K562 (cell line): ENCODE measurements around the gene IKBKE. TPM values are rescaled to one million over a fixed set of nuclear protein-coding genes. Genes with fewer than 3 reads are reported as not detected.

Experiments used
- ATAC-seq: fragments of 200-7000 bp; cut with Tn5 transposase; 3 replicates; pipeline ENCODE4 v1.9.1; 2020; ENCODE audit warnings: moderate library complexity
- BruUV-seq: library from RNA; stranded (reverse); fragments of 400-500 nt; replicated peaks from 2 replicates; lab custom pipeline; 2021; lab: Mats Ljungman, UMichigan
- CTCF ChIA-PET: fragments of 300-600 bp; formaldehyde crosslinking; extraction: SDS; loops from one replicate; lab custom pipeline; 2021; ENCODE audit warnings: low intra/inter-chr PET ratio; lab: Yijun Ruan, JAX
- POLR2A ChIA-PET: fragments of 300-600, 350-650 bp; sonication (Branson Sonifier 250); formaldehyde crosslinking; extraction: SDS; loops from one replicate; lab custom pipeline; 2021; ENCODE audit warnings: antibody characterized with exemption, inconsistent platforms; lab: Yijun Ruan, JAX
- DNase-seq, 4 experiments: peaks; one replicate each; pipeline versions ENCODE4 v3.0.0 to v3.0.0-alpha.2; 2011 to 2018; ENCODE audit warnings: low spot score in 3 of 4, mixed read lengths in 3 of 4; ENCODE audit errors: extremely low read depth in 1 of 4
- FAIRE-seq: peaks from 2 replicates; lab custom pipeline; 2011; peaks lifted over from hg19 to GRCh38; lab: Jason Lieb, UNC
- H2AFZ ChIP-seq: 2 replicates; pipeline ENCODE4 v1.6.0; 2011; ENCODE audit warnings: low read depth, low read length, control low read depth, inconsistent platforms
- H3K27ac ChIP-seq: fragments of 200-600 bp; 3 replicates; pipeline ENCODE4 v1.8.0; 2011; ENCODE audit warnings: low read depth, mild to moderate bottlenecking, control low read depth, inconsistent platforms, low read length, moderate library complexity, mixed read lengths; ENCODE audit errors: extremely low read depth
- H3K27me3 ChIP-seq, 2 experiments: fragments of 300-600 bp in 1 of 2; 2 replicates in 1 of 2; 3 replicates in 1 of 2; pipeline versions ENCODE4 v1.6.0 to v1.8.0; 2011; ENCODE audit warnings: inconsistent platforms in 2 of 2, low read length in 2 of 2, mild to moderate bottlenecking in 1 of 2, mixed read lengths in 1 of 2, moderate library complexity in 1 of 2; ENCODE audit not compliant: control insufficient read depth in 2 of 2, insufficient read depth in 2 of 2
- H3K36me3 ChIP-seq: fragments of 300-600 bp; 3 replicates; pipeline ENCODE4 v1.8.0; 2011; ENCODE audit warnings: mild to moderate bottlenecking, low read length, inconsistent platforms; ENCODE audit not compliant: control insufficient read depth, insufficient read depth
- H3K4me1 ChIP-seq, 2 experiments: fragments of 200-600 bp in 1 of 2; replicated peaks in 1 of 2; 2 replicates in 1 of 2; 3 replicates in 1 of 2; pipeline versions ENCODE4 v1.5.1 to v1.8.0; 2011; ENCODE audit warnings: inconsistent platforms in 2 of 2, low read length in 2 of 2, mild to moderate bottlenecking in 1 of 2, mixed read lengths in 1 of 2, moderate library complexity in 1 of 2; ENCODE audit not compliant: control insufficient read depth in 2 of 2, insufficient read depth in 2 of 2
- H3K4me2 ChIP-seq: 2 replicates; pipeline ENCODE4 v1.6.1; 2011; ENCODE audit warnings: low read length, control low read depth, inconsistent platforms, mixed read lengths; ENCODE audit not compliant: insufficient read depth
- H3K4me3 ChIP-seq: fragments of 200-600 bp; sonication (generic), shearing (Covaris generic); 2 replicates; pipeline ENCODE4 v1.5.1; 2016; ENCODE audit warnings: control low read depth, inconsistent platforms
- H3K79me2 ChIP-seq: fragments of 200-600 bp; 3 replicates; pipeline ENCODE4 v1.8.0; 2011; ENCODE audit warnings: low read length, inconsistent platforms; ENCODE audit not compliant: control insufficient read depth, insufficient read depth
- H3K9ac ChIP-seq, 2 experiments: 2 replicates each; pipeline versions ENCODE4 v1.6.0 to v1.6.1; 2011; ENCODE audit warnings: low read depth in 2 of 2, low read length in 2 of 2, control low read depth in 1 of 2, inconsistent platforms in 1 of 2, mild to moderate bottlenecking in 1 of 2, mixed read lengths in 1 of 2; ENCODE audit not compliant: insufficient read depth in 1 of 2
- H3K9me1 ChIP-seq: one replicate; pipeline ENCODE4 v1.6.0; 2011; ENCODE audit warnings: inconsistent platforms, mild to moderate bottlenecking, low read length, moderate library complexity; ENCODE audit not compliant: control insufficient read depth, insufficient read depth
- H3K9me3 ChIP-seq: replicated peaks from 2 replicates; pipeline ENCODE4 v1.5.1; 2011; ENCODE audit warnings: low read depth, low read length, inconsistent platforms; ENCODE audit not compliant: control insufficient read depth, insufficient read depth
- H4K20me1 ChIP-seq: replicated peaks from 2 replicates; pipeline ENCODE4 v1.6.1; 2011; ENCODE audit warnings: low read length, inconsistent platforms, mixed read lengths; ENCODE audit not compliant: control insufficient read depth, insufficient read depth
- EWSR1 ChIP-seq: fragments of 450-650 bp; IDR thresholded peaks from 2 replicates; pipeline ENCODE4 v1.6.1; 2018; ENCODE audit warnings: borderline replicate concordance, mild to moderate bottlenecking, low read depth, moderate library complexity; ENCODE audit not compliant: partially characterized antibody
- SIN3A ChIP-seq, 2 experiments: fragments of 150-350 bp in 1 of 2; IDR thresholded peaks; 2 replicates each; pipeline ENCODE4 v1.6.1; 2011 to 2016; ENCODE audit warnings: borderline replicate concordance in 2 of 2, low read depth in 2 of 2, low read length in 2 of 2, mild to moderate bottlenecking in 2 of 2, moderate library complexity in 2 of 2; ENCODE audit not compliant: control insufficient read depth in 1 of 2
- SMAD1 ChIP-seq: fragments of 150-350 bp; IDR thresholded peaks from 2 replicates; pipeline ENCODE4 v1.6.1; 2014; ENCODE audit warnings: low read length, low read depth; ENCODE audit not compliant: partially characterized antibody
- ZC3H4 ChIP-seq: sonication (generic); formaldehyde crosslinking; IDR thresholded peaks from 2 replicates; pipeline ENCODE4 v1.9.0; 2021; ENCODE audit warnings: missing genetic modification reagents, borderline replicate concordance
- ZNF12 ChIP-seq: sonication (generic); formaldehyde crosslinking; IDR thresholded peaks from 2 replicates; pipeline ENCODE4 v1.4.0; 2020; ENCODE audit warnings: mild to moderate bottlenecking, missing genetic modification reagents
- ZNF239 ChIP-seq: fragments of 250-450 bp; sonication (Bioruptor Pico); IDR thresholded peaks from 2 replicates; pipeline ENCODE4 v1.4.0; 2020; ENCODE audit warnings: mild to moderate bottlenecking
- WGBS: fragments of 100-300 bp; shearing (Covaris generic); methylation state at CpG from one replicate; pipeline ENCODE4 v1.1.6; 2016; ENCODE audit warnings: low coverage, mixed read lengths; ENCODE audit not compliant: insufficient coverage; ENCODE audit errors: missing lambda C conversion rate; 5-methylcytosine and 5-hydroxymethylcytosine counted together
- in situ Hi-C: fragments of 300-500 bp; cut with MboI; formaldehyde crosslinking; loops from 4 replicates; pipeline ENCODE4 v1.15.0; 2018; ENCODE audit warnings: inconsistent platforms, mixed read lengths
- intact Hi-C: fragments of 100-400 bp; cut with micrococcal nuclease; formaldehyde crosslinking; loops from 2 replicates; pipeline ENCODE4 v1.14.2; 2022
- polyA plus RNA-seq, 8 experiments: library from polyadenylated mRNA; depleted of rRNA in 4 of 8; stranded (reverse) in 5 of 8; unstranded in 3 of 8; fragments of >200 nt; fragmentation: Nextera tagmentation in 2 of 8; fragmentation: Illumina TruSeq in 1 of 8; extraction: Ambion mirVana in 2 of 8; extraction: Trizol in 1 of 8; gene quantifications; 2 replicates each; pipeline versions ENCODE4 v1.2.1 to v1.2.3, GENCODE V29; 2011 to 2014; ENCODE audit warnings: inconsistent platforms in 1 of 8, missing spikeins in 1 of 8
- total RNA-seq, 7 experiments: library from RNA; depleted of rRNA in 6 of 7; stranded (reverse); fragments of >200 nt in 6 of 7; fragmentation: Illumina TruSeq in 2 of 7; extraction: Trizol in 2 of 7; gene quantifications; 2 replicates each; pipeline versions ENCODE4 v1.2.1 to v1.2.3, GENCODE V29; 2011 to 2021; ENCODE audit warnings: low replicate concordance in 1 of 7

IKBKE gene
- total and polyA plus RNA-seq, 9 of the 15 experiments (the other 6 are each of a cell fraction or from before 2014, with no cell fraction given), result 2.3 to 9.0 (median 4.8) TPM

DNA sequence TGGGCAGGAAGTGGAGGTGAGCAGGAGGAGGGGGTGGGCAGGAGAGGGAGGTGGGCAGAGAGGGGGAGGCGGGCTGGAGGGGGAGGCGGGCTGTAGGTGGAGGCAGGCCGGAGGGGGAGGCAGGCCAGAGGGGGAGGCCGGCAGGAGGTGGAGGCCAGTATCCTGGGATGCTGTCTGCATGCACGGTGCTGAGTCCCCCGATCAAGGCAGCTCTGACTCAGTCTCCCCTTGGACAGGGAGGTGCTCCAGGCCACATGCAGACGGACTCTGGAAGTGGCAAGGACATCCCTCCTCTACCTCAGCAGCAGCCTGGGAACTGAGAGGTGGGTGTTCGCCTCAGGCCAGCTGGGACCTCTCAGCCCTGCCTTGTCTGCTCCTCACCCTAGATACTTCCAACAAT, 9.9 kb downstream of the IKBKE start:
- Histone ChIP-seq H3K4me3 (no peak overlapping the region), H3K27ac (no peak overlapping the region), H3K79me2 (no peaks in the 10 kb centered on the region), H3K36me3 (no peaks in the 10 kb centered on the region), H4K20me1 (0 out of 2 replicates have a peak, but pooled peaks cover 5% of the 10 kb centered on the region), H3K9me1 (no peaks in the 10 kb centered on the region), H3K27me3 (peaks cover 18 to 32% of the 10 kb centered on the region in 2 experiments; a peak in 4 of 5 replicates), H3K9ac (no peak overlapping the region)
- FAIRE-seq, result no peak
- TF ChIP-seq ZC3H4 (CRISPR knock-in tag), result 0 out of 2 replicates have a peak, but pooled peaks have one; percentile 36
- no peak for TF ChIP-seq ZNF12 (CRISPR knock-in tag)
- TF ChIP-seq EWSR1, result no peak
- TF ChIP-seq SMAD1, result no peak
- TF ChIP-seq SIN3A (IDR thresholded peaks at IDR 0.05; ENCODE audit: borderline replicate concordance in 2 of 2, control insufficient read depth in 1 of 2, low read depth in 2 of 2, low read length in 2 of 2), result no peak
- no peak for TF ChIP-seq ZNF239 (CRISPR knock-in tag)
- TF ChIP-seq, all 486 proteins: peak for 1
- BruUV-seq, result no TSS peak
- no peak for DNase-seq
- in situ Hi-C loops (no loop called here), intact Hi-C loops (no loop called here)
- ATAC-seq, result no peak
- 49% methylated on average over 4 of the region's 8 CpGs for WGBS
- CTCF ChIA-PET, result interaction anchor here (1.2 to 3.0 kb wide), 2 partner anchors 103 to 431 kb away, joined by 6 to 19 read pairs; no protein-coding TSS in a partner anchor
- POLR2A ChIA-PET, result interaction anchor here (0.6 to 1.5 kb wide), 2 partner anchors 10 to 115 kb away, joined by 3 to 7 read pairs; partner anchors contain the start of gene IKBKE
- no peak overlapping the region for H3K4me2 ChIP-seq
- H2AFZ ChIP-seq, result no peak overlapping the region
- no peaks in the 10 kb centered on the region for H3K9me3 ChIP-seq
- H3K4me1 ChIP-seq, result peaks cover 0 to 4% of the 10 kb centered on the region in 2 experiments; a peak in 3 of 5 replicates
